HG02884 (cell line): ENCODE data around the gene PXDN.
"Not testable (repeated sequence)": the region's sequence is repeated elsewhere in the genome, so short reads cannot be mapped to it uniquely, and the experiment has no call there.

Experiments
- ATAC-seq: cut with Tn5 transposase; IDR thresholded peaks from one replicate; pipeline ENCODE4 v1.9.1; 2021; ENCODE audit warnings: mild to moderate bottlenecking, moderate library complexity; ENCODE audit not compliant: unreplicated experiment

The PXDN gene

GRCh38 chr2:1634681-1635341 lies 109.5 kb downstream of the PXDN start:
- ATAC-seq, result no peak

- no peak for ATAC-seq
Observed at GRCh38 chr2:1633936-1634587, 110.3 kb downstream of the PXDN start.

- ATAC-seq, result no peak
Observed at GRCh38 chr2:1633092-1633671, 111.1 kb downstream of the PXDN start.

- no peak for ATAC-seq
Observed at GRCh38 chr2:1632510-1632909, 111.8 kb downstream of the PXDN start.

- ATAC-seq, result no peak
Observed at GRCh38 chr2:1632002-1632348, 112.3 kb downstream of the PXDN start.

GRCh38 chr2:1631292-1632001 lies 112.9 kb downstream of the PXDN start:
- ATAC-seq, result no peak

GRCh38 chr2:1628893-1629292 lies 115.4 kb downstream of the PXDN start:
- ATAC-seq, result no peak

- ATAC-seq, result no peak
Observed at GRCh38 chr2:1627628-1628381, 116.5 kb downstream of the PXDN start.

GRCh38 chr2:1626271-1626681 lies 118.0 kb downstream of the PXDN start:
- no peak for ATAC-seq

- no peak for ATAC-seq
Observed at GRCh38 chr2:1625281-1626001, 118.9 kb downstream of the PXDN start.

- no peak for ATAC-seq
Observed at GRCh38 chr2:1623906-1624445, 120.3 kb downstream of the PXDN start.

- no peak for ATAC-seq
Observed at GRCh38 chr2:1622521-1623200, 121.7 kb downstream of the PXDN start.

GRCh38 chr2:1621976-1622375 lies 122.3 kb downstream of the PXDN start:
- ATAC-seq, result not testable (repeated sequence)

- no peak for ATAC-seq
Observed at GRCh38 chr2:1621501-1621900, 122.8 kb downstream of the PXDN start.

- ATAC-seq, result no peak
Observed at GRCh38 chr2:1621041-1621440, 123.3 kb downstream of the PXDN start.

GRCh38 chr2:1620081-1620480 lies 124.2 kb downstream of the PXDN start:
- ATAC-seq, result no peak

GRCh38 chr2:1619556-1619955 lies 124.8 kb downstream of the PXDN start:
- no peak for ATAC-seq

- ATAC-seq, result no peak
Observed at GRCh38 chr2:1618974-1619373, 125.3 kb downstream of the PXDN start.

- ATAC-seq, result no peak
Observed at GRCh38 chr2:1618191-1618961, 125.9 kb downstream of the PXDN start.
